Measurements from ENCODE around the gene DOCK8. TPM values are rescaled to one million over a fixed set of nuclear protein-coding genes. Genes with fewer than 3 reads are reported as not detected.

Gene DOCK8
- total and polyA plus RNA-seq, 2 experiments from 2014 or later: 0.94 to 1.2 TPM

DNA sequence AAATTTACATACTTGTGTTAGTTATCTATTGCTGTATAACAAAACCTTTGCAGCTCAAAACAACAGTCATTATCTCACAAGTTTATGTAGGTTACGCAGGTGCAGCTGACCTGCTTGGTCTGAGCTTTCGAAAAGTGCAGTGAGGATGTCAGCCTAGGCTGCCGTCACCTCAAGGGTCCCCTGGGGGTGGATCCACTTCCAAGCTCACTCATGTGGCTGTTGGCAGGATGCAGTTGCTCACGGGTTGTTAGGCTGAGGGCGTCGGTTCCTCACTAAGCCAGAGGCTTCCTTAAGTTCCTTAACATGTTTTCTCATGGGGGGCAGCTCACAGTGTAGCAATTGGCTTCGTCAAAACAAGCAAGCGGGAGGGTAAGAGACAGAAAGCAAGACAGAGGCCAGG is 139.8 kb downstream of the DOCK8 start (continued):
- TF ChIP-seq, protein P1, sequence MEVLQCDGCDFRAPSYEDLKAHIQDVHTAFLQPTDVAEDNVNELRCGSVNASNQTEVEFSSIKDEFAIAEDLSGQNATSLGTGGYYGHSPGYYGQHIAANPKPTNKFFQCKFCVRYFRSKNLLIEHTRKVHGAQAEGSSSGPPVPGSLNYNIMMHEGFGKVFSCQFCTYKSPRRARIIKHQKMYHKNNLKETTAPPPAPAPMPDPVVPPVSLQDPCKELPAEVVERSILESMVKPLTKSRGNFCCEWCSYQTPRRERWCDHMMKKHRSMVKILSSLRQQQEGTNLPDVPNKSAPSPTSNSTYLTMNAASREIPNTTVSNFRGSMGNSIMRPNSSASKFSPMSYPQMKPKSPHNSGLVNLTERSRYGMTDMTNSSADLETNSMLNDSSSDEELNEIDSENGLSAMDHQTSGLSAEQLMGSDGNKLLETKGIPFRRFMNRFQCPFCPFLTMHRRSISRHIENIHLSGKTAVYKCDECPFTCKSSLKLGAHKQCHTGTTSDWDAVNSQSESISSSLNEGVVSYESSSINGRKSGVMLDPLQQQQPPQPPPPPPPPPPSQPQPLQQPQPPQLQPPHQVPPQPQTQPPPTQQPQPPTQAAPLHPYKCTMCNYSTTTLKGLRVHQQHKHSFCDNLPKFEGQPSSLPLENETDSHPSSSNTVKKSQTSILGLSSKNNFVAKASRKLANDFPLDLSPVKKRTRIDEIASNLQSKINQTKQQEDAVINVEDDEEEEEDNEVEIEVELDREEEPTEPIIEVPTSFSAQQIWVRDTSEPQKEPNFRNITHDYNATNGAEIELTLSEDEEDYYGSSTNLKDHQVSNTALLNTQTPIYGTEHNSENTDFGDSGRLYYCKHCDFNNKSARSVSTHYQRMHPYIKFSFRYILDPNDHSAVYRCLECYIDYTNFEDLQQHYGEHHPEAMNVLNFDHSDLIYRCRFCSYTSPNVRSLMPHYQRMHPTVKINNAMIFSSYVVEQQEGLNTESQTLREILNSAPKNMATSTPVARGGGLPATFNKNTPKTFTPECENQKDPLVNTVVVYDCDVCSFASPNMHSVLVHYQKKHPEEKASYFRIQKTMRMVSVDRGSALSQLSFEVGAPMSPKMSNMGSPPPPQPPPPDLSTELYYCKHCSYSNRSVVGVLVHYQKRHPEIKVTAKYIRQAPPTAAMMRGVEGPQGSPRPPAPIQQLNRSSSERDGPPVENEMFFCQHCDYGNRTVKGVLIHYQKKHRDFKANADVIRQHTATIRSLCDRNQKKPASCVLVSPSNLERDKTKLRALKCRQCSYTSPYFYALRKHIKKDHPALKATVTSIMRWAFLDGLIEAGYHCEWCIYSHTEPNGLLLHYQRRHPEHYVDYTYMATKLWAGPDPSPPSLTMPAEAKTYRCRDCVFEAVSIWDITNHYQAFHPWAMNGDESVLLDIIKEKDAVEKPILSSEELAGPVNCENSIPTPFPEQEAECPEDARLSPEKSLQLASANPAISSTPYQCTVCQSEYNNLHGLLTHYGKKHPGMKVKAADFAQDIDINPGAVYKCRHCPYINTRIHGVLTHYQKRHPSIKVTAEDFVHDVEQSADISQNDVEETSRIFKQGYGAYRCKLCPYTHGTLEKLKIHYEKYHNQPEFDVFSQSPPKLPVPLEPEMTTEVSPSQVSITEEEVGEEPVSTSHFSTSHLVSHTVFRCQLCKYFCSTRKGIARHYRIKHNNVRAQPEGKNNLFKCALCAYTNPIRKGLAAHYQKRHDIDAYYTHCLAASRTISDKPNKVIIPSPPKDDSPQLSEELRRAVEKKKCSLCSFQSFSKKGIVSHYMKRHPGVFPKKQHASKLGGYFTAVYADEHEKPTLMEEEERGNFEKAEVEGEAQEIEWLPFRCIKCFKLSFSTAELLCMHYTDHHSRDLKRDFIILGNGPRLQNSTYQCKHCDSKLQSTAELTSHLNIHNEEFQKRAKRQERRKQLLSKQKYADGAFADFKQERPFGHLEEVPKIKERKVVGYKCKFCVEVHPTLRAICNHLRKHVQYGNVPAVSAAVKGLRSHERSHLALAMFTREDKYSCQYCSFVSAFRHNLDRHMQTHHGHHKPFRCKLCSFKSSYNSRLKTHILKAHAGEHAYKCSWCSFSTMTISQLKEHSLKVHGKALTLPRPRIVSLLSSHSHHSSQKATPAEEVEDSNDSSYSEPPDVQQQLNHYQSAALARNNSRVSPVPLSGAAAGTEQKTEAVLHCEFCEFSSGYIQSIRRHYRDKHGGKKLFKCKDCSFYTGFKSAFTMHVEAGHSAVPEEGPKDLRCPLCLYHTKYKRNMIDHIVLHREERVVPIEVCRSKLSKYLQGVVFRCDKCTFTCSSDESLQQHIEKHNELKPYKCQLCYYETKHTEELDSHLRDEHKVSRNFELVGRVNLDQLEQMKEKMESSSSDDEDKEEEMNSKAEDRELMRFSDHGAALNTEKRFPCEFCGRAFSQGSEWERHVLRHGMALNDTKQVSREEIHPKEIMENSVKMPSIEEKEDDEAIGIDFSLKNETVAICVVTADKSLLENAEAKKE (CRISPR knock-in tag; IDR thresholded peaks at IDR 0.05): no peak
- TF ChIP-seq JUNB (IDR thresholded peaks at IDR 0.05; ENCODE audit: unreplicated experiment): no peak
- TF ChIP-seq ZNF114 (CRISPR knock-in tag; IDR thresholded peaks at IDR 0.05): no peak
- TF ChIP-seq ZNF331 (CRISPR knock-in tag; IDR thresholded peaks at IDR 0.05; ENCODE audit: low read depth): no peak
- TF ChIP-seq EZH2 (IDR thresholded peaks at IDR 0.05; ENCODE audit: low read depth, unreplicated experiment): no peak
- TF ChIP-seq, protein P2, sequence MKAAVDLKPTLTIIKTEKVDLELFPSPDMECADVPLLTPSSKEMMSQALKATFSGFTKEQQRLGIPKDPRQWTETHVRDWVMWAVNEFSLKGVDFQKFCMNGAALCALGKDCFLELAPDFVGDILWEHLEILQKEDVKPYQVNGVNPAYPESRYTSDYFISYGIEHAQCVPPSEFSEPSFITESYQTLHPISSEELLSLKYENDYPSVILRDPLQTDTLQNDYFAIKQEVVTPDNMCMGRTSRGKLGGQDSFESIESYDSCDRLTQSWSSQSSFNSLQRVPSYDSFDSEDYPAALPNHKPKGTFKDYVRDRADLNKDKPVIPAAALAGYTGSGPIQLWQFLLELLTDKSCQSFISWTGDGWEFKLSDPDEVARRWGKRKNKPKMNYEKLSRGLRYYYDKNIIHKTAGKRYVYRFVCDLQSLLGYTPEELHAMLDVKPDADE (IDR thresholded peaks at IDR 0.05): no peak

DNA sequence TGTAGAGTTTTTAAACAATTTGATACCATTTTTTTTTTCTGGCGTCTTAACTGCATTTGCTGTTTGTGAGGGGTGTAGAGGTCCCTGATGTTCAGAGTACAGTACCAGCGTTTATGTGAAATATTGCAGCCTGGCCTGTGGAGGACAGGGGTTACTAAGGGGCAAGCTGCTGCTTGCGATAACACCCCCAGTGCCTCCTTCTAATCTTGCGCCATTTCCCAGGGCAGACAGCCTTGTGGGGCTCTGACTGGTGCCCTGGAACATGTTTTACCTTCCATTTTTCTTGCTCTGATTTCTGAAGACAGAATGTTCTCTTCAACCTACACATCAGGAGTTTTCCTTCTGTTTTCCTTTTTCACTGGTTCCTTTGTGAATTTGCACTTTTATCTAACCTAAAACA is 142.9 kb downstream of the DOCK8 start:
- H3K4me1 Mint-ChIP-seq: no peaks in the 10 kb centered on the region
- no peak for ATAC-seq
- H4K20me1 ChIP-seq (replicated peaks; ENCODE audit: insufficient read depth): no peaks in the 10 kb centered on the region
- no peaks in the 10 kb centered on the region for H3F3A ChIP-seq (replicated peaks; ENCODE audit: low read depth)
- H3K79me2 ChIP-seq (replicated peaks; ENCODE audit: insufficient read depth): no peaks in the 10 kb centered on the region
- no peak overlapping the region for H3K4me3 Mint-ChIP-seq
- H3K4me2 ChIP-seq: no peak overlapping the region
- H3K4me3 ChIP-seq: no peak overlapping the region
- no peak for TF ChIP-seq NANOG (IDR thresholded peaks at IDR 0.05; ENCODE audit: borderline replicate concordance)
- no peak for TF ChIP-seq ZNF114 (CRISPR knock-in tag; IDR thresholded peaks at IDR 0.05)
- no peak for TF ChIP-seq POLR2AphosphoS5 (IDR thresholded peaks at IDR 0.05; ENCODE audit: low read depth)
- TF ChIP-seq, protein P2 (IDR thresholded peaks at IDR 0.05): no peak
- no peak for TF ChIP-seq EZH2 (IDR thresholded peaks at IDR 0.05; ENCODE audit: low read depth, unreplicated experiment)
- TF ChIP-seq ZNF331 (CRISPR knock-in tag; IDR thresholded peaks at IDR 0.05; ENCODE audit: low read depth): no peak
- TF ChIP-seq CREB1 (CRISPR knock-in tag; IDR thresholded peaks at IDR 0.05; ENCODE audit: low read depth): no peak
- no peak for TF ChIP-seq EZH2phosphoT487 (IDR thresholded peaks at IDR 0.05; ENCODE audit: unreplicated experiment)
- no peak overlapping the region for H3K27ac ChIP-seq (ENCODE audit: low read depth)
- no peak overlapping the region for H3K27ac Mint-ChIP-seq
- no peaks in the 10 kb centered on the region for H3K9me3 Mint-ChIP-seq
- no peak for DNase-seq (ENCODE audit: low spot score)
- no peaks in the 10 kb centered on the region for H3K27me3 ChIP-seq (ENCODE audit: insufficient read depth)
- no peaks in the 10 kb centered on the region for H3K36me3 ChIP-seq (ENCODE audit: insufficient read depth)
- H2AFZ ChIP-seq: no peak overlapping the region
- no peaks in the 10 kb centered on the region for H3K4me1 ChIP-seq (ENCODE audit: insufficient read depth)
- no peaks in the 10 kb centered on the region for H3K36me3 Mint-ChIP-seq (ENCODE audit: low read depth)
- no peaks in the 10 kb centered on the region for H3K27me3 Mint-ChIP-seq (ENCODE audit: insufficient read depth, low read depth, poor library complexity)
- no peaks in the 10 kb centered on the region for H3K9me2 ChIP-seq (ENCODE audit: insufficient read depth)

Data from GM23338 (cell line).